ENCODE data around the gene ADAMTSL3.

ADAMTSL3 gene

DNA sequence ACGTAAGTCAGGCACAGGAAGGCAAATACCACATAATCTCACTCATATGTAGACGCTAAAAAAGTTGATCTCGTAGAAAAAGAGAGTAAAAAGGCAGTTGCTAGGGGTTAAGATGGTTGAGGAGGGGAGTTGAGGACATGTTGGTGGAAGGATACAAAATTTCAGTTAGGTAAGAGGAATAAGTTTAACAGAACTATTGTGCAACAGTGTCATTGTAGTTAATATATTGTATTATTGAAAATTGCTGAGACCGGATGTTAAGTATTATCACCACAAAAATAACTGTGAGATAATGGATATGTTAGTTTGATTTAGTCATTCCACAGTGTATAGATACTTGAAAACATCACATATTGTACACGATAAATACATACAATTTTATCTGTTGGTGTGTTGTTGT, 139.1 kb downstream of the ADAMTSL3 start:
- H3K4me3 ChIP-seq (ENCODE audit: low read depth, low read length), result no peak overlapping the region
- DNase-seq (ENCODE audit: low read depth), result no peak

GRCh38 chr15:83794209-83794608, 140.3 kb downstream of the ADAMTSL3 start:
- no peak for DNase-seq (ENCODE audit: low read depth)

GRCh38 chr15:83809345-83809744, 155.4 kb downstream of the ADAMTSL3 start:
- H3K4me3 ChIP-seq (ENCODE audit: low read depth, low read length), result no peak overlapping the region
- no peak for DNase-seq (ENCODE audit: low read depth)

More at GRCh38 chr15:83794209-83794608, 140.3 kb downstream of the ADAMTSL3 start:
- no peak overlapping the region for H3K4me3 ChIP-seq (ENCODE audit: low read depth, low read length)

DNA sequence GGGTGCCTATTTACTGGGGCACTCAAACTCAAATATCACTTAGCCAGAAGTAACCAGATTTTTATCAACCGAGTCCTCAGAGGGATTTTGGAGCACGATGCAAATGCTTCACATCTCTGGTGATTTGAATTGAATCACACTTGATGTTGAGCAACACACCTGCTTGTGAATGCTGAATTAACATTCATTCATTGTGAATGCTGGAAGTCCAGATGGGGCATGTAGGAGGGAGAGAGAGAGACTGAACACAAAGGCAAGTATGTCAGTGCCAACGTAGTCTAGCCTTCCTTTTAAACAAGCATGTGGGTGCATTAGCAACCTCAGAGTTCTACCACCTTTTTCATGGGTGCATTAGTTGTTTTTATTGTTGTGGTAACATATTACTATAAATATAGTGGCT, 156.2 kb downstream of the ADAMTSL3 start:
- DNase-seq (ENCODE audit: low read depth), result no peak

GRCh38 chr15:83813682-83814081, 159.8 kb downstream of the ADAMTSL3 start:
- H3K4me3 ChIP-seq (ENCODE audit: low read depth, low read length), result no peak overlapping the region
- DNase-seq (ENCODE audit: low read depth), result no peak

More for the DNA sequence above, 156.2 kb downstream of the ADAMTSL3 start:
- no peak overlapping the region for H3K4me3 ChIP-seq (ENCODE audit: low read depth, low read length)

DNA sequence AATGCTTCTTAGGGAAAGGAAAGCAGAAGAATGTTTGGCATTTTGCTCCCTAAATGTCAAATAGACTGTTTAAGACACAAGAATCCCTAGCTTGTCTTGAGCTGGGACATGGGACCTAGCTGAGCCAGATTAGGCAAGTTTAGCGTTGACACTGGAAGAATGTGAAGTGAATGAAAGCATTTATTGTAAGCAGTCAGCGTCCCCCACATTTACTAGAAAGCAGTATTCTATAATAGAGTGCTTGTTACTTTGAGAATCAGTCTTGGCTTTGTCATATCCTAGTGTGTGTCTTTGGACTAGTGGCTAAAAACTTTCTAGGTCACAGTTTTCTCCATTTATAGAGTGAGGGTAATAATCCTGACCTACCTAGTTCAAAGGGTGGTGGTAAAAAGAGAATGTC, 161.6 kb downstream of the ADAMTSL3 start:
- H3K4me3 ChIP-seq (ENCODE audit: low read depth, low read length), result no peak overlapping the region
- no peak for DNase-seq (ENCODE audit: low read depth)

DNA sequence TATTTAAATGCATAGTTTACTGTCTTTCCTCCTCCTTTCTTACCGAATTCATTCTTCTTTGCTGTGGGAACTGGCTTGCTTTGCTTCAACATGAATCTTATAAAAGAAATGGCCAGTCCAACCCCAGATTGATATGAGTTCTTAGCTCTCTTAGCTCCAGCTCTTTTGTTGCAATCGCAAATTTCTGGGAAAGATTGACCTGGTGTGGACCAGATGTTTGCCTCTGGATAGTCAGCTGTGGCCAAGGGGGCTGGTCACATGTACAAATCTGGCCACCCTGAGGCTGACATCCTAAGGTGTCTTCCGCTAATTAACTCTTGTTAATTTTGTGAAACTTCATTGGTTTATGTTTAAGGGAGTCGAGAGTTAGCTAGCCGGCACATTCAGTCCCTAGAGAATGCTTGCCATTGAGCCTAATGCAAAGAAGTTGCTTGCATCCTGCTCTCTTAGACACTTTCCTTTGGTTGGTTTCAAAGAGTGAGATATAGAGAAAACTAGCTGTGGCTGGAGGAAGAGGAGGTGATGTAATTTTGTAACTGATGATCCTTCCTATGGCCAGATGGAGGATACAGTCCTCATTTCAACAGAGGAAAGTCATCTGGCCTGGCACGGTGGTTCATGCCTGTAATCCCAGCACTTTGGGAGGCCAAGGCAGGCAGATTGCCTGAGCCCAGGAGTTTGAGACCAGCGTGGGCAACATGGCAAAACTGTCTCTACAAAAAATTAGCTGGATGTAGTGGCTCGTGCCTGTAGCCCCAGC, 162.4 kb downstream of the ADAMTSL3 start:
- DNase-seq (ENCODE audit: low read depth), result no peak

DNA sequence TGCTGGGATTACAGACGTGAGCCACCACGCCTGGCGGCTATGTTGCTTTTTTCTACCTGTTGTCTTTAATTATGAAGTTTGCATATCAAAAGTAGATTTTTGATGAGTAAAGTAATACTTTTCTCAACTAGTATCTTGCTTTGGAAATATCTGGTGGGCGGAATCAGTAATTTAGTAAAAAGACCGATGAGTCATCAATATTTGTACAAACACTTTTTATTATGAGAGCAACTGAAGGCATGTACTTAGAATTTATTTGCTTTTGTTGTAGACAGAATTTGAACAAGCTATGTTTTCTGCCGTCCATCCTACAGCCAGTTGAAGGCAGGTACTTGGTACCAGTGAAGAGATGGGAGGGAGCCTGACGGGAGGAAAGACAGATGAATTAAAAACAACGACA, 164.7 kb downstream of the ADAMTSL3 start:
- H3K4me3 ChIP-seq (ENCODE audit: low read depth, low read length), result no peak overlapping the region
- no peak for DNase-seq (ENCODE audit: low read depth)

More for the DNA sequence above, 162.4 kb downstream of the ADAMTSL3 start:
- no peak overlapping the region for H3K4me3 ChIP-seq (ENCODE audit: low read depth, low read length)

DNA sequence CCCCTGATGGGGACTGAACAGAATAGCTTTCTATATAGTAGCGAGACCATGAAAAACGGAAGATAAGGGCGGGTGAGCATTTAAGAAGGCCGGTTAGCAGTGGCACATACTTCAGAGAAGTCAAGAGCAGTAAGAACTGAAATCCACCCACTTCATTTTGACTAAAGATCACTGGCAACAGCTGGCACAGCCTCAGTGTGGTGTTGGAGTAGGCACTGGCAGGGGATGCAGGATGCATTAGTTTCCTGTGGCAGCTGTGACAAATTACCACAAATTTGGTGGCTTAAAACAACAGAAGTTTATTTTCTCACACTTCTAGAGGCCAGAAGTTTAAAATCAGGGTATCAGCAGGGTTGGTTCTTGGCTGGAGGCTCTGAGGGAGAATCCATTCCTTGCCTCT, 176.5 kb downstream of the ADAMTSL3 start:
- no peak overlapping the region for H3K4me3 ChIP-seq (ENCODE audit: low read depth, low read length)
- no peak for DNase-seq (ENCODE audit: low read depth)

DNA sequence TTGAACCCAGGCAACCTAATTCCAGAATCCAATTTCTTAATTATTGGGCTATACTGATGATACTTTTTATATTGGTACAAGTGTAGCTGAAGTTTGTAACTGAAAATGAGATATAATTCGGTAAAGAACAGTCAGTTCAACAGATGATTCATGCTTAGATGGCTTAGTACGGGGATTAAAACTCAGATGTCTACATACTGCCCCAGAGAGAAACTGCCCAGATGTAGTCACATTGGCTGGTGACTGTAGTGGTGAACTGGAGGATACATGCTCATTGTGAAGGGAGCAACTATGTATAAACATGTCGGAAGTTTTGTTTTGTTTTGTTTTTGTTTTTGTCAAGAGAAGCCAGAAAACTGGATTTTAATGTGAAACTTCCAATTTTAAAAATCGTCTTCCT, 179.6 kb downstream of the ADAMTSL3 start:
- DNase-seq (ENCODE audit: low read depth), result no peak
- no peak overlapping the region for H3K4me3 ChIP-seq (ENCODE audit: low read depth, low read length)

- H3K4me3 ChIP-seq (ENCODE audit: low read depth, low read length), result no peak overlapping the region
- no peak for DNase-seq (ENCODE audit: low read depth)
These were observed 181.6 kb downstream of the ADAMTSL3 start for GRCh38 chr15:83835479-83835878.

- no peak overlapping the region for H3K4me3 ChIP-seq (ENCODE audit: low read depth, low read length)
- no peak for DNase-seq (ENCODE audit: low read depth)
These were observed 184.1 kb downstream of the ADAMTSL3 start for GRCh38 chr15:83837945-83838571.

DNA sequence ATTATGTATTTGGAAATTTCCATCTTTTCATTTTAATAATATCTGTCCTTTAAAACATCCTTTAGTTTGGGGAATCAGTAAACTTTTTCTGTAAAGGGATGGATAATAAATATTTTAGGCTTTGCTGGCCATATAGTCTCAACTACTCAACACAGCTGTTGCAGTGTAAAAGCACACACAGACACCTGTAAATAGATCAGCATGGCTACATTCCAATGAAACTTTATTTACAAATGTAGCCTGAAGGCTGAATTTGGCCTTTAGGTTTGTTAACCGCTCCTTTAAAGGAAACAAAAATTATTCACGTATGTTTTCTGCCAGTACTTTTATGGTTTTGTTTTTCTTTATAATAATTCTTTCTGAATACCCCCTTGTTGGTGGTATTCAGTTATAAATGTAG, 184.8 kb downstream of the ADAMTSL3 start:
- DNase-seq (ENCODE audit: low read depth), result no peak
- H3K4me3 ChIP-seq (ENCODE audit: low read depth, low read length), result no peak overlapping the region

GRCh38 chr15:83842281-83842680, 188.4 kb downstream of the ADAMTSL3 start:
- no peak overlapping the region for H3K4me3 ChIP-seq (ENCODE audit: low read depth, low read length)
- DNase-seq (ENCODE audit: low read depth), result no peak

- peak; percentile 71 for DNase-seq (ENCODE audit: low read depth)
- H3K4me3 ChIP-seq (ENCODE audit: low read depth, low read length), result no peak overlapping the region
These were observed 189.5 kb downstream of the ADAMTSL3 start for GRCh38 chr15:83843471-83843871.

DNA sequence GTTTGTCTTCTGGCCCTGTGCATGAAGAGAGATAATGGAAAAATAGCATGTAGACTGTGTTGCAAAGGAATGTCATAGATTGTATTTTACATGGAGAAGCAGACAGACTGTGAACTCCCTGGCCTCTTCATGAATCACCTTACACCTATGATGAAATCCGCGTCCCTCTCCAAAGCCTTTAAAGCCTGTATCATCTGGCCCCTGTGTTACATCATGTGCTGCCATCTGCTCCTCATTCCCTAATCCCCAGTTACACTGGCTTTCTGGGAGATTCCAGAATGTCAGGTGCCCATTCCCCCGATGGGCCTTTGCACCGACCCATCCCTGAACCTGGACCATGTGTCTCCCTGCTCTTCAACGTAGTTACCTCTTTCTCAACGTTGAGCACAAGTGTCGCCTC, 190.8 kb downstream of the ADAMTSL3 start:
- DNase-seq (ENCODE audit: low read depth), result no peak
- no peak overlapping the region for H3K4me3 ChIP-seq (ENCODE audit: low read depth, low read length)

GRCh38 chr15:83845230-83845629, 191.3 kb downstream of the ADAMTSL3 start:
- no peak overlapping the region for H3K4me3 ChIP-seq (ENCODE audit: low read depth, low read length)
- peak; percentile 85 for DNase-seq (ENCODE audit: low read depth)

- peak; percentile 85 for DNase-seq (ENCODE audit: low read depth)
These were observed 192.9 kb downstream of the ADAMTSL3 start for GRCh38 chr15:83846847-83847246.

GRCh38 chr15:83848315-83849050, 194.6 kb downstream of the ADAMTSL3 start:
- DNase-seq (ENCODE audit: low read depth), result peak; percentile 82
- no peak overlapping the region for H3K4me3 ChIP-seq (ENCODE audit: low read depth, low read length)

More at GRCh38 chr15:83846847-83847246, 192.9 kb downstream of the ADAMTSL3 start:
- H3K4me3 ChIP-seq (ENCODE audit: low read depth, low read length), result no peak overlapping the region

DNA sequence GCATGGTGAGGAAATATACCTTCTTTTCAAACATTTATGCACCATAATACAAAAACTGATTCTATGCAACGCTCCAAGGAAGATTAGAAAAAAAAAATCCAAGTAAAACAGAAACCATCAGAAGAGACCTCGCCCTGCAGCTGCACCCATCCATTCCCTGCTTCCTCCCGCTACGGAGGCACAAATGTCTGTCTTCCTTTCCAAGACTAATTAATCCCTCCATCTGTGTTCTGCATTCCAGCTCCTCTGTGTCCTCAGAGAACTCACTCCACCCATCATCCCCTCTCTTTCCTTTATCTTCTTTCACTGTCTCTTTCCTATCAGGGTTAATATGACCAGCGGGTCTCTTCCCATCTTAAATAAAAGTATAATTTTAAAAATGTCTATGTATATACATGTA, 196.1 kb downstream of the ADAMTSL3 start:
- no peak for DNase-seq (ENCODE audit: low read depth)
- no peak overlapping the region for H3K4me3 ChIP-seq (ENCODE audit: low read depth, low read length)

Measured in skeletal muscle cell (primary cell).